Spinal cord (tissue), 10 donors: ENCODE data around the gene PDCD1. TPM values are rescaled to one million over a fixed set of nuclear protein-coding genes. Genes with fewer than 3 reads are reported as not detected.
"Not testable (repeated sequence)": the region's sequence is repeated elsewhere in the genome, so short reads cannot be mapped to it uniquely, and the experiment has no call there.

ENCODE experiments used
- DNase-seq, 6 donors: peaks; one replicate each; pipeline versions ENCODE4 v3.0.0 to v3.0.0-alpha.2; 2013 to 2015; ENCODE audit warnings: low spot score in 6 of 6, low read depth in 4 of 6
- H3K27ac ChIP-seq: one replicate; pipeline ENCODE4 v1.5.1; 2013; ENCODE audit warnings: low read depth, low read length, control low read depth
- H3K27me3 ChIP-seq: one replicate; pipeline ENCODE4 v1.6.1; 2013; ENCODE audit warnings: low read length; ENCODE audit not compliant: control insufficient read depth, insufficient read depth
- H3K36me3 ChIP-seq: one replicate; pipeline ENCODE4 v1.6.1; 2013; ENCODE audit warnings: low read length; ENCODE audit not compliant: control insufficient read depth, insufficient read depth
- H3K4me1 ChIP-seq: one replicate; pipeline ENCODE4 v1.6.1; 2013; ENCODE audit warnings: low read length; ENCODE audit not compliant: control insufficient read depth, insufficient read depth
- H3K4me3 ChIP-seq: one replicate; pipeline ENCODE4 v1.5.1; 2013; ENCODE audit warnings: low read depth, low read length, control low read depth
- H3K9me3 ChIP-seq: one replicate; pipeline ENCODE4 v1.6.1; 2013; ENCODE audit warnings: low read length; ENCODE audit not compliant: control insufficient read depth, insufficient read depth
- WGBS: methylation state at CpG from one replicate; pipeline ENCODE4 v1.1.5; 2013; ENCODE audit warnings: missing lambda C conversion rate; ENCODE audit not compliant: insufficient coverage; 5-methylcytosine and 5-hydroxymethylcytosine counted together
- polyA plus RNA-seq, 2 donors: library from polyadenylated mRNA; unstranded; fragments of 120-200 nt; gene quantifications; one replicate each; pipeline ENCODE4 v1.2.1, GENCODE V29; 2013; ENCODE audit not compliant: insufficient read length in 2 of 2
- total RNA-seq, 2 donors: library from RNA; depleted of rRNA in 1 of 2; stranded (reverse); fragments of 120-200 nt in 1 of 2; fragments of >200 nt in 1 of 2; gene quantifications; one replicate each; pipeline versions ENCODE4 v1.2.3 to v1.2.4, GENCODE V29; 2013 to 2014
- donor health status: healthy.

The PDCD1 gene
- total and polyA plus RNA-seq, 4 donors: 0.06 to 0.20 TPM; not detected in 2

- Histone ChIP-seq H3K4me3 (no peak overlapping the region), H3K27ac (no peak overlapping the region), H3K36me3 (no peaks in the 10 kb centered on the region), H3K9me3 (no peaks in the 10 kb centered on the region), H3K4me1 (peaks cover 63% of the 10 kb centered on the region), H3K27me3 (no peaks in the 10 kb centered on the region)
- 80% methylated on average over 23 of the region's 29 CpGs for WGBS
- no peak for DNase-seq
Measured at GRCh38 chr2:241809383-241810306, 49.0 kb downstream of the PDCD1 start.

GRCh38 chr2:241808721-241809382 lies 49.8 kb downstream of the PDCD1 start, which contains the start of gene NEU4:
Gene NEU4, plus strand, starts transcription at chr2:241809193. Its CDS starts 5,292 bp downstream, at chr2:241814485.
- peaks cover 6% of the 10 kb centered on the region for H3K27me3 ChIP-seq
- no peaks in the 10 kb centered on the region for H3K36me3 ChIP-seq
- no peaks in the 10 kb centered on the region for H3K9me3 ChIP-seq
- no peak within 1 kb of the TSS for H3K27ac ChIP-seq
- peaks cover 63% of the 10 kb centered on the region for H3K4me1 ChIP-seq
- DNase-seq: peak in 2 of 6 donors; percentile 13 to 33
- H3K4me3 ChIP-seq: no peak within 1 kb of the TSS
- 77% methylated on average over 31 of the region's 31 CpGs for WGBS

GRCh38 chr2:241808051-241808720 lies 50.5 kb downstream of the PDCD1 start:
- DNase-seq: peak in 1 of 6 donors; percentile 18
- no peaks in the 10 kb centered on the region for H3K9me3 ChIP-seq
- H3K27me3 ChIP-seq: peaks cover 8% of the 10 kb centered on the region
- H3K4me1 ChIP-seq: peaks cover 61% of the 10 kb centered on the region
- 50% methylated on average over 15 of the region's 17 CpGs for WGBS
- H3K4me3 ChIP-seq: no peak overlapping the region
- no peaks in the 10 kb centered on the region for H3K36me3 ChIP-seq
- no peak overlapping the region for H3K27ac ChIP-seq

DNA sequence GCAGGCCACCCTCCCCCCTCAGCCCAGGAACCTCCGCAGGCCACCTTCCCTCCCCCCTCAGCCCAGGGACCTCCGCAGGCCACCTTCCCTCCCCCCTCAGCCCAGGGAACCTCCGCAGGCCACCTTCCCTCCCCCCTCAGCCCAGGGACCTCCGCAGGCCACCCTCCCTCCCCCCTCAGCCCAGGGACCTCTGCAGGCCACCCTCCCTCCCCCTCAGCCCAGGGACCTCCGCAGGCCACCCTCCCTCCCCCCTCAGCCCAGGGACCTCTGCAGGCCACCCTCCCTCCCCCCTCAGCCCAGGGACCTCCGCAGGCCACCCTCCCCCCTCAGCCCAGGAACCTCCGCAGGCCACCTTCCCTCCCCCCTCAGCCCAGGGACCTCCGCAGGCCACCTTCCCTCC lies 52.5 kb downstream of the PDCD1 start:
- Histone ChIP-seq H3K4me1 (peaks cover 47% of the 10 kb centered on the region), H3K27me3 (peaks cover 12% of the 10 kb centered on the region)
- H3K9me3 ChIP-seq, H3K36me3 ChIP-seq, H3K27ac ChIP-seq, H3K4me3 ChIP-seq, DNase-seq: not testable (repeated sequence)
- no CpG with 5 or more reads among the region's 8 CpGs for whole genome bisulfite sequencing

GRCh38 chr2:241804326-241805229 lies 54.1 kb downstream of the PDCD1 start:
- peak overlapping the region; percentile 28 for H3K4me3 ChIP-seq
- H3K9me3 ChIP-seq: no peaks in the 10 kb centered on the region
- peak in 1 of 6 donors; percentile 35 for DNase-seq
- peak overlapping the region; percentile 10 for H3K27ac ChIP-seq
- H3K27me3 ChIP-seq: peaks cover 12% of the 10 kb centered on the region
- peaks cover 31% of the 10 kb centered on the region for H3K4me1 ChIP-seq
- 18% methylated on average over 31 of the region's 35 CpGs for WGBS
- no peaks in the 10 kb centered on the region for H3K36me3 ChIP-seq

DNA sequence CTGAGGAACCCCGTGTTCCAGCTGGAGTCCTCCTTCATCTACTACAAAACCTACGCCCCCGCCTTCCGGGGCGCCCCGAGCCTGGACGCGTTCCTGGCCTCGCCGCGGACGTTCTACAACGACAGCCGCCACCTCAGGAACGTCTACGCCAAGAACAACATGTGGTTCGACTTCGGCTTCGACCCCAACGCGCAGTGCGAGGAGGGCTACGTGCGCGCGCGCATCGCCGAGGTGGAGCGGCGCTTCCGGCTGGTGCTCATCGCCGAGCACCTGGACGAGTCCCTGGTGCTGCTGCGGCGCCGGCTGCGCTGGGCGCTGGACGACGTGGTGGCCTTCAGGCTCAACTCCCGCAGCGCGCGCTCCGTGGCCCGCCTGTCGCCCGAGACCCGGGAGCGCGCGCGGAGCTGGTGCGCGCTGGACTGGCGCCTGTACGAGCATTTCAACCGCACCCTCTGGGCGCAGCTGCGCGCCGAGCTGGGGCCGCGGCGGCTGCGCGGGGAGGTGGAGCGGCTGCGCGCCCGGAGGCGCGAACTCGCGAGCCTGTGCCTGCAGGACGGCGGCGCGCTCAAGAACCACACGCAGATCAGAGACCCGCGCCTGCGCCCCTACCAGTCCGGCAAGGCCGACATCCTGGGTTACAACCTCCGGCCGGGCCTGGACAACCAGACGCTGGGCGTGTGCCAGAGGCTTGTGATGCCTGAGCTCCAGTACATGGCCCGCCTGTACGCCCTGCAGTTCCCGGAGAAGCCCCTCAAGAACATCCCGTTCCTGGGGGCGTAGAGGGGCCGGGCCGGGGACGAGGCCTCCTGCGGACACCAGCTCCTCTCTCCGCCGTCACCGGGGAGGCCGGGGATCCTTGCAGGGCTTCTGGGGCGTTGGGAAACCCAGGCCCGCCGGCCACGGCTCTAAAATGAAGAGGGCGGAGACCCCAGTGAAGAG lies 55.0 kb downstream of the PDCD1 start:
- WGBS: 2% methylated on average over 109 of the region's 109 CpGs
- peaks cover 12% of the 10 kb centered on the region for H3K27me3 ChIP-seq

DNA sequence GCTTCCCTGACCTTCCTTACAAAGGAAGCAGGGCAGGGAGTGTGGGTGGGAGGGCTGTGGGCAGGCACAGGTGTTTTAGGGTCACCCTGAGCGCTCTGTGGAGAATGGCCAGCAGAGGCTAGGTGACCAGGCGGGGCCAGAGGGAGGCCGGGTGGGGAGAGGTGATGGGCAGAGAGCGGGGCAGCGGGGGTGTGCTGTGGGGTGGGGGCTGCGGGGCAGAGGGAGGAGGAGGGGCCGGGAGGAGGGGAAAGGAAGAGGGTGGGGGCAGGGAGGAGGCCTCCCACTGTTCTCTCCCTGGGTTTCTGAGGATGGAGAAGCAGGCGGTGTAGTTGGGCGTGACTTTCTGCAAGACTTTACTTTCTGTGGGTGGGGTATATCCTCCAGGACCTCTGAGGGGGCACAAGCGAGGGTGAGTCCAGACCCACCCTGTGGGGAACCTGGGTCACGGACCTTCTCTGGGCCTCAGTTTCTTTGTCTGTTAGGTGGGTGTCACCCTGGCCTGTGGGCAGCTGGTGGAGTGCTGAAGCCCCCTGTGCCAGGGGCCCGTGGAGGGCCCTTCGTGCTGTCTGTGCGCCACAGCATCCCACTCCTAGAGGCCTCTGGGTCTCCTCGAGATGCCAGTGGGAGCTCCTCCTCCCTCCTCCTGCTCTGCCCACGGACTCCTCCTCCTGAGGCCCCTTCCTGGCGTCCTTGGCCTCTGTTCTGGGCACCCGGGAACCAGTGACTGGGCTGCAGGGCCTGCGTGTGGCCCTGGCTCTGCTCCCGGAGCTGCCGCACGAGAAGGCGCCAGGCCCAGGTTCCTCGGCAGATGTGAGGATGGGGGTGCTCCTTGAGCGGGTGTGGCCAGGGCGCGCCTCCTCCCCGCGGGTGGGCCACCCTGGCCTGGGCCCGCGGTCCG lies 56.0 kb downstream of the PDCD1 start:
- H3K9me3 ChIP-seq: no peaks in the 10 kb centered on the region
- no peaks in the 10 kb centered on the region for H3K36me3 ChIP-seq
- H3K4me1 ChIP-seq: peaks cover 31% of the 10 kb centered on the region
- no peak for DNase-seq
- no peak overlapping the region for H3K4me3 ChIP-seq
- peaks cover 12% of the 10 kb centered on the region for H3K27me3 ChIP-seq
- WGBS: 60% methylated on average over 26 of the region's 32 CpGs
- H3K27ac ChIP-seq: no peak overlapping the region

More for the DNA sequence above, 55.0 kb downstream of the PDCD1 start:
- DNase-seq: peak in 5 of 6 donors; percentile 47 to 94 (median 66)
- Histone ChIP-seq H3K4me3 (peak overlapping the region; percentile 28), H3K36me3 (no peaks in the 10 kb centered on the region), H3K4me1 (peaks cover 23% of the 10 kb centered on the region), H3K9me3 (no peaks in the 10 kb centered on the region), H3K27ac (peak overlapping the region; percentile 10)
